HG02798 (cell line): ENCODE data around the gene SOX18.
"Not testable (repeated sequence)": the region's sequence is repeated elsewhere in the genome, so short reads cannot be mapped to it uniquely, and the experiment has no call there.

Experiments used
- ATAC-seq: cut with Tn5 transposase; IDR thresholded peaks from one replicate; pipeline ENCODE4 v1.9.1; 2021; ENCODE audit warnings: mild to moderate bottlenecking; ENCODE audit not compliant: unreplicated experiment, poor library complexity

The SOX18 gene

DNA sequence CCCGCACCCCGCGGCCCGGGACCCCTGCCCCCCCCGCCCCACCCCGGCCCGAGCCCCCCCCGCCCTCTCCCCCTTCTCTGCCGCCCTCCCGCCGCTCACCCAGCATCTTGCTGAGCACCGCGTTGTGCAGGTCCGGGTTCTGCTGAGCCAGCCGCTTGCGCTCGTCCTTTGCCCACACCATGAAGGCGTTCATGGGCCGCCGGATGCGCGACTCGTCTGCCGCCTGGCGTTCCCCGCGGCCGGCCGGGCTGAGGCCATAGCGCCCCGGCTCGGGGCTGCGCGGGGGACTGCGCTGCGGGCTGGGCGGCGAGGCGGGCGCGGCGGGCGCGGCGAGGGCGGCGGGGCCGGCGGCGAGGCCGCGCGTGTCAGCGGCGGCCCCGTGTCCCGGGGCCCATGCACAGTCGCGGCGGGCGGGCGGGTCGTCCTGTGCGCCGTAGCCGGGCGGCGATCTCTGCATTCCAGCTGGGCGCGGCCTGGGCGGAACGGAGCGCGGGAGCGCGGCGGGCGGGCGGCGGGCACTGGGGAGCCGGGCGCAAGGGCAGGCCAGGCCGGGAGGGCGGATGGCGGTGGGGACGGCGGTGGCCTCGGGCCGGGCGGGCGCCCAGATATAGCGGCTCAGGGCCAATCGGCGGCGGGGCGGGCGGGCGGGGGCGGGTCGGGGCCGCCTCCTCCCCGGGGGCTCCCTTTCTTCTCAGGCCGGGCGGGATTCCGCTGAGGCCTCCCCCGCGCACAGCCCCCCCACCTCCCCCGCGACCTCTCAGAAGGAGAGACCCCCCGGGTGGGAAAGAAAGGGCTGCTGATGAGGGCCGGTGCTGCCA is at the start of gene SOX18:
SOX18 (minus strand) TSS at position 580 of the 818 bp plus-strand sequence; CDS start at position 457, 123 bp downstream.
- no peak for ATAC-seq

DNA sequence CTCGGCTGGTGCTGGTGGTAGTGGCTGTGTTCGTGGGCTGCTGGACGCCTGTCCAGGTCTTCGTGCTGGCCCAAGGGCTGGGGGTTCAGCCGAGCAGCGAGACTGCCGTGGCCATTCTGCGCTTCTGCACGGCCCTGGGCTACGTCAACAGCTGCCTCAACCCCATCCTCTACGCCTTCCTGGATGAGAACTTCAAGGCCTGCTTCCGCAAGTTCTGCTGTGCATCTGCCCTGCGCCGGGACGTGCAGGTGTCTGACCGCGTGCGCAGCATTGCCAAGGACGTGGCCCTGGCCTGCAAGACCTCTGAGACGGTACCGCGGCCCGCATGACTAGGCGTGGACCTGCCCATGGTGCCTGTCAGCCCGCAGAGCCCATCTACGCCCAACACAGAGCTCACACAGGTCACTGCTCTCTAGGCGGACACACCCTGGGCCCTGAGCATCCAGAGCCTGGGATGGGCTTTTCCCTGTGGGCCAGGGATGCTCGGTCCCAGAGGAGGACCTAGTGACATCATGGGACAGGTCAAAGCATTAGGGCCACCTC is 49.1 kb upstream of the SOX18 start:
- no peak for ATAC-seq

DNA sequence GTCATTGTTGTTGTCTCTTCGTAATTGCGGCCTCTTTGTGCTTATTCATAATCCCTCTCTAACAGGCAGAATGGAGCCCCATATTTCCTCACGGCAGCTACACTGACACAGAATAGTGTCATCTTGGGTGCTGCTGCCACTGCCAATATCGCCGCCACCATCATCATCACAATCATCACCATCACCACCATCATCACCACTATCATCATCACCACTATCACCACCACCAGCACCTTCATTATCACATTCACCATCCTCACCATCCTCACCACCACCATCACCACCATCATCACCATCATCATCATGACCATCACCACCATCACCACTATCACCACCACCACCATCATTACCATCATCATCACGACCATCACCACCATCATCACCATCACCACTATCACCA is 47.1 kb upstream of the SOX18 start:
- ATAC-seq, result no peak

DNA sequence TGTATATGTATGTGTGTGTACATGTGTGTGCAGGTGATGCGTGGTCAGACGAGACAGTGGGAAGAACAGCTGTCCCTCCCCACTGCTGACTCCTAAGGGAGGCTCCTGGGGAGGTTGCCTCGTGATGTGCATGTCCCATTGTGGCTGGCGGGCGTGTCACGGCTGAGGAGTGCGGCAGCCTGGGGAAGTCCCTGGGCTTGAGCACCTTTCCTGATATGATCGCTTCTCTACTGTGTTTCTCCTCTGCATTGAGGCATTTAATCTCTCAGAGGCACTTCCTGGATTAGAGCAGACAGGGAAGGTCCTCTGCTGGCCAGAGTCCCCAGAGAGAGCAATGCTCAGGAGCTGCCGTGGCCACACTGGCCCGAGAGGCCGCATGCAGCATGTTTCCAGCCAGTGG is 46.5 kb upstream of the SOX18 start:
- no peak for ATAC-seq

DNA sequence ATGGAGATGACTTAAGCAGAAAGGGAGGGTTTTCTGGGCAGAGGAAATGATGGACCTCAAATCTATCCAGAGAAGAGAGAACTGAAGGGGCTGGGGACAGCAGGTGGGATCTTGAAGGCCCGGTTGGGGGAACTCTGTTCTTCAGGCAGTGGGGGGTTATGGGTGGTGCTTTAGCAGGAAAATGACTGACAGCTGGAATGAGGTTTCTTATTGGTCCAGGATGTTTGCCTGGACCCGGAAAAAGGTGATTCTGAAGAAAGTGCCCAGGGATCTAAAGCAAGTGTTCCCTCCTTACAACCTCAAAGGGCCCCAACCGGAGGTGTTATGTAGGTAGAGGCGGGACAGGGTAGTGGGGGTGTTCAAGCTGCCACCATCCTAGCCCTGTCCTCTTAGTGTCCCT is 46.0 kb upstream of the SOX18 start:
- ATAC-seq, result no peak

DNA sequence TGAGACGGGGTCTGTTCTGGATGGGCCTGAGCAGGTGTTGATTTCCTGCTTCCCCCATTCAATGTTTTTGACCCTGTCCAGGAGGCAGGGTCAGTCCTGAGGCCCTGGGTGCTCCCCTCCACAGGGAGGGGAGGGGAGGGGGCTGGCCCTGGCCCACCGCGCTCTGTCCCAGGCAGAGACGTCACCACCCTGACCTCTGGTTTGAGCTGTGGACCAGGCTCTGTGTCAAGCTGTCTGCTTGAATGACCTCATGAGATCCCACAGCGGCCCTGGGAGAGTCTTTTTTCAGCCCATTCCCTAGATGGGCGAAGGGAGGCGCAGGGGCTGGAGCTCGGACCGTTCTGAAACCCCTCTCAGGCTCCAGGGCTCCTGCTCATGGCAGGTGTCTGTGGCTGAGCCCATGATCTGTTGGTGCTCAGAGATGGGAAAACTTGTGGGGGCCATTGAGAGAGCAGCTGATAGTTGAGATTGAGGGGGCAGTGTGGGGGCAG is 43.6 kb upstream of the SOX18 start:
- no peak for ATAC-seq

DNA sequence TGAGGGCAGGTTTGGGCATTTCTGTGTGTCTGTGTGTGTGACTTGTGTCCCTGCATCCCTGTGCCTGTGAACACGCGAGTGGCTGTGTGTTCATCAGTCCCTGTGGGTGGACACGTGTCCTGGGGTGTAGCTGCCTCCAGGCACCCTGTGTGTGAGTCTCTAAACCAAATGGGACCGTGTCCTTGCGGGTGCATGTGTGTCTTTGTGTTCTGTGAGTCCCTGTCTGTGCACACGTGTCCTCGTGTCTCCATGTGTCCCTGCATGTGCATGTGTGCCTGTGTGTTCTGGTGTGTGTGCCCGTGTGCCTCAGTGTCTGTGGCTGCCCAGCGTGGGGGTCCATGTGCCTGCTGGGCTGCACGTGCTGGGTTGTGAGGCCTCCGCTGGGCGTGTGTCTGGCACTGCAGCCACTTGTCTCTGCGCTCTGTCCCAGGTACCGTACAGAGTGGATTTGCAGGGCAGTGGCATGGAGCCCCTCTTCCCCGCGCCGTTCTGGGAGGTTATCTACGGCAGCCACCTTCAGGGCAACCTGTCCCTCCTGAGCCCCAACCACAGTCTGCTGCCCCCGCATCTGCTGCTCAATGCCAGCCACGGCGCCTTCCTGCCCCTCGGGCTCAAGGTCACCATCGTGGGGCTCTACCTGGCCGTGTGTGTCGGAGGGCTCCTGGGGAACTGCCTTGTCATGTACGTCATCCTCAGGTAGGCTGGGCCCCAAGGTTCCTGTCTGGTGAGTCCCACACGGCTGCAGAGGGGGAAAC is 43.0 kb upstream of the SOX18 start:
- ATAC-seq, result no peak

DNA sequence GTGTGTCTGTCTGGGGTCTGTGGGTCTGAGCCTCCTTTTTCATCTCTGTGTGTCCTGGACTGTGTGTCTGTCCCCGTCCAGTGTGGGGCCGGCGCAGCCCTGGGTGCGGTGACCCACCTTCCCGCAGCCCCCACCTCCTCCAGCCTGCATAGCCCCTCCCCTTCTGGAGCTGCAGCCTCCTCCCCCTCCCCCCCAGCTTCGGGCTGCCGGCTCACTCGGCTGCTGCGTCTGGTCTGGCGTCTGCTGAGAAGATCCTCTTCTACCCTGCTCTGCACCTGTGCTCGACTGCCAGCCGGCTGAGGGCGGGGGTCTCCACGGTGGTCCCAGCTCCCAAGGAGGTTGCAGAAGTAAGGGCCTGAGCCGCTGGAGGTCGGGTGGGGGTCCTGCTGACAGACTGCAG is 42.3 kb upstream of the SOX18 start:
- ATAC-seq, result no peak

DNA sequence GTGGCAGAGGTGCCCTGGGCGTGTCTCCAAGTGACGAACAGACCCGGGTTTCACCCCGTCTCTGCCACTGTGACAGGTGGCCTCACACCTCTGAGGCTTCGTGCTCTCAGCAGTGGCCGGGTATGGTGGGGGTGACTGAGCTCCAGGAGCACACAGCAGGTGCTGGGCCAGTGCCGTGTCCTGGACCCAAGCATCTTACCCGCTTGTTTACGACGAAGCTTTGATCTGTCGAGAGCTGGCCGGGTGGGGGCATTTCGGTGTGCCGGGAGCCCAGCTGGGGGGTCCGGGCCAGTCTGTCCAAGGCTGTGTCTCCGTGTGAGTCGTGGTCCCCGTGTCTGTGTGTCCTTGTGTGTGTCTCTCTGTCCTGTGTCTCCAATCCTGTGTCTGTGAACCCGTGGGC is 41.9 kb upstream of the SOX18 start:
- no peak for ATAC-seq

DNA sequence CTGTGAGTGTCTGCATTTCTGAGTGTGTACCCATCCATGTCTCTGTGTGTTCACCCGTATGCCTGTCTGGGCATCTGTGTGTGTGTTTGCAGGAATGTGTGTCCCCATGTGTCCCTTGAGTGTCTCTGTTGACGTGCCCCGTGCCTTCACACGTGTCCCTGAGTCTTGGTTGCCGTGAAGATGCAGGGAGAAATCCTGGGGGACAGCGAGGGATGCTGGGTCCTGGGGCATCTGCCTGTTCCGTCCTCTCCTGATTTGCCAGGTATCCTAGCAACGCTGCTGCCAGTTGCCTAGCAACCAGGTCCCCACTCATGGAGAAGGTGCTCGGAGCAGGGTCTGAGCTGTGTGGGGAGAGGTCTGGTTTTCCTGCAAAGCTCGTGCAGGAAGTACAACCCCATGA is 40.7 kb upstream of the SOX18 start:
- ATAC-seq, result no peak

DNA sequence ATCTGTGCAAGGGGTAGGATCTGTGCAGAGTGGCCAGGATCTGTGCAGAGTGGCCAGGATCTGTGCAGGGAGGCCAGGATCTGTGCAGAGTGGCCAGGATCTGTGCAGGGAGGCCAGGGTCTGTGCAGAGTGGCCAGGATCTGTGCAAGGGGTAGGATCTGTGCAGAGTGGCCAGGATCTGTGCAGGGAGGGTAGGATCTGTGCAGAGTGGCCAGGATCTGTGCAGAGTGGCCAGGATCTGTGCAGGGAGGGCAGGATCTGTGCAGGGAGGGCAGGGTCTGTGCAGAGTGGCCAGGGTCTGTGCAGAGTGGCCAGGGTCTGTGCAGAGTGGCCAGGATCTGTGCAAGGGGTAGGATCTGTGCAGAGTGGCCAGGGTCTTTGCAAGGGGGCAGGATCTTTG is 39.1 kb upstream of the SOX18 start:
- ATAC-seq, result not testable (repeated sequence)

DNA sequence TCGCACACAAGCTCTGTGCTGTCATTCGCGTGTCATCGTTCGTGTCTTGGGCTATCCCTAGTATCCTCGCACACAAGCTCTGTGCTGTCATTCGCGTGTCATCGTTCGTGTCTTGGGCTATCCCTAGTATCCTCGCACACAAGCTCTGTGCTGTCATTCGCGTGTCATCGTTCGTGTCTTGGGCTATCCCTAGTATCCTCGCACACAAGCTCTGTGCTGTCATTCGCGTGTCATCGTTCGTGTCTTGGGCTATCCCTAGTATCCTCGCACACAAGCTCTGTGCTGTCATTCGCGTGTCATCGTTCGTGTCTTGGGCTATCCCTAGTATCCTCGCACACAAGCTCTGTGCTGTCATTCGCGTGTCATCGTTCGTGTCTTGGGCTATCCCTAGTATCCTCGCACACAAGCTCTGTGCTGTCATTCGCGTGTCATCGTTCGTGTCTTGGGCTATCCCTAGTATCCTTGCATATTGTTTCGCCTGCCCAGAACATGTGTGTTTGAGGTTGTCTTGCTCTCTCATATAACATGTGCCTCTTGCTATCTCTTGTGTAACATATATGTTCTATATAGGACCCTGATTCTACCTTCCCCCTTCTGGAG is 37.9 kb upstream of the SOX18 start:
- ATAC-seq, result not testable (repeated sequence)

DNA sequence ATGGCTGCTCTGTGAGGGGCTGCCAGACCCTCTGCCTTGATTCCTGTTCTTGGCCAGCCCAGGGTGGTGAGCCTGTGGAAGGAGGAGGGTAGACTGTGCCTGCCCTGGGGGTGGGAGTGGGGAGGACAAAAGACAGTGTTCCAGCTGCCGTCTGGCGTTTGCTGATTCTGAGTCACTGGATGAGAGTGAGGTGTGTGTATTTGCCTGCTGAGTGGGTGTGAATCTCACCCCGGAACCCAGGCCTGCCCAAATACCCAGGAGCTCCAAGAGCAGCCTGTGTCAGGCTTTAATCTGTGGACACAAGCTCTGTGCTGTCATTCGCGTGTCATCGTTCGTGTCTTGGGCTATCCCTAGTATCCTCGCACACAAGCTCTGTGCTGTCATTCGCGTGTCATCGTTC is 37.4 kb upstream of the SOX18 start:
- no peak for ATAC-seq

DNA sequence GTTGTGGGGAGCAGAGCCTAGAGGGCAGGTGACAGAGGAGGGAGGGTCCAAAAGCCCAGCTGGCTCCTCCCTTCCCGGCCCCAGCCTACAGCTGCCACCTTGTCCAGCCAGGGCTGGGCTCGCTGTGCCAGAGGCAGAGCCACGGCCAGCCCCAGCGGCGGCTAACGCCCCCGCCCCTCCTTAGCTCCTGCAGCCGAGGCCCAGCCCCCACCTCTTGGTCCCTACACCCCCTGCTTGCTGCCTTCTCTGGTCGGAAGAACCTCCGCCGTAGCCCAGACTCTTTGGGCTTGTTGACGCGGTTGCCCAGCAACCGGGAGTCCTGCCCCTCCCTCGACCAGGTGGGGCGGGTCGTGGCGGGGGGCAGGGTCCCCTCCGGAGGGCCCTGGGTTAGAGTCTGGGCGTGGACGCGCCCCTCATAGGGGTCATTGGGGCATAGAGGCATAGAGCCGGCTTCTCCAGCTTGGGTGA is 35.3 kb upstream of the SOX18 start:
- no peak for ATAC-seq

DNA sequence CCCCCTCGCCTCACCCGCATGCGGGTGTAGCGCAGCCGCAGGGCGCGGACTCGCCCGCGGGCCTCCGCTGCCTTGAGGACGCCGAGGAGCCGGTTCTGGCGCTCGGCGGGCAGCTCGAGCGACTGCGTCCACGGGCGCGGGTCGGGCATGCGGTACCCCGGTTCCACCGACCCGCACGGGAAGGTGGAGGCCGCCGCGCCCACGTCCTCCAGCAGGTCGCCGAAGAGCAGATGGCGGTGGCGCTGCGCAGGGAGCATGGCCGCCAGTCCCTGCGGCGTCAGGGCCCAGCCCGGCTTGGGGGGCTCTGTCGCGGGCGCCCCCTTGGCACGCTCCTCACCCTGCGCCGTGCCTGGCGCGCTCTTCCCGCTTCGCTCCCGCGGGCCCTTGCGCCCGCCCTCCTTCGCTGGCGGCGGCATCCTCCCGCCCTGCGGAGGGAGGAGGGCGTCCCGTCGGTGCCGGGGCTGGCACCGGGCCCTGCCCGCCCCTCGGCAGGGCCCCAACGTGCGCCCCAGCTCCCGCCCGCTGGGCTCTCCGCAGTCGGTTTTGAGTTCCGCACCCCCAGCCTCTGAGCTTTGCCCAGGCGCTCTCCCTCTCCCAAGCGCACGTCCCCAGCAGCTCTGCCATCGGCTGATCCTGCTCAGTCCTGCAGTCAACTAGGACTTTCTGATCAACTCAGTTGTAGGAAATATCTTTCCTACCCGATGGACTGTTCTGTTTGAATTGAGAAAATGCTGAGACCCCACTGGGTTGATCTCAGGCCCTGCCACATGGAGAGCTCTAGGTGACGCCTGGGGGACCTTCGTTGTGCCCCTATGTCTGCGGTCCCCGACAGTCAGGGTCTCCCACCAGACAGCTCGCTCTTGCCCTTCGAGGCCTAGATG is 34.6 kb upstream of the SOX18 start, which contains the start of gene LKAAEAR1:
LKAAEAR1 (minus strand) TSS at position 595 of the 881 bp plus-strand sequence; CDS start at position 416, 179 bp downstream.
- ATAC-seq, result no peak

DNA sequence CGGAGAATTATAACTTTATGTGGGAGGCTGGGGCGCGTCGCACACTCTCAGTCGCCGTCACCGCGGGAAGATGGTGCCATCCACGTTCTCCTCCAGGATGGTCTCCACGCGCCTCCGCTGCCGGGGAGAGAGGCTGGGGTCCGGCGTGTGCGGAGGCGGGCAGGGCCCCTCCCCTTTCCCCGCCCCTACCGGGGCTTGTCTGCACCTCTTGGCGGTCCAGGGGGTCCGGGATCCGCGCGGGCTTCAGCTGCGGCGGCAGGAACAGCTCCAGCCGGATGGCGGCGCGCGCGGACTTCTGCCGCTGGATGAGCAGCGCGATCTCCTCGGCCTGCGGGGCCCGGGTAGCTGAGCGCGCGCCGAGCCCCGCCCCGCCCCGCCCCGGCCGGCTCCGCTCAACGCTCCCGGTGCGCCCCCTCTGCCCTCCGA is 34.0 kb upstream of the SOX18 start:
- ATAC-seq, result no peak

DNA sequence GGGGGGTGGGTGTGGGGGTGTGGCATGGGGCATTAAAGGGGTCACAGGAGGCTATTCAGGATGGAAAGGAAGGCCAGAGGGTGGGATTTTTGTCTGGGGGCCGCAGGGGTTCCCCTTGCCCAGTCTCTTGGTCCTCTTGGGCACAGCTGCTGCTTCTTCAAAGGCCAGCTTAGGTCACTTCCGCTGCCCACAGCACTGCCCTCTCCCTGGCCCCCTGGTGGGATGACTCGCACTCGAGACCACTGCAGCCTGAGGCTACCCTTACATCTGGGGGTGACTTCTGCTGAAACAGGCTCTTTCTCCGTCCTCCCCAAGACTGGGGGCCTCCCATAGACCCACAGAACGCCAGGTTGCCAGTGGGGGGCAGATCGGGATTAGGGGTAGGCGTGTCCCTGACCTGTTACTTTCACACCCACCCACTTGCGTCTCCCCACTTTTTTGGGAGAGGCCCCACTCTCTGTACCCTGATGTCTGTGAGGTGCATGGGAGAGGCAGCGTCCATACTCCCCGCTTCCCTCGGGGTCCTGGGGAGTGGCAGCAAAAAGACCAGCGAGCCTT is 33.5 kb upstream of the SOX18 start:
- no peak for ATAC-seq

DNA sequence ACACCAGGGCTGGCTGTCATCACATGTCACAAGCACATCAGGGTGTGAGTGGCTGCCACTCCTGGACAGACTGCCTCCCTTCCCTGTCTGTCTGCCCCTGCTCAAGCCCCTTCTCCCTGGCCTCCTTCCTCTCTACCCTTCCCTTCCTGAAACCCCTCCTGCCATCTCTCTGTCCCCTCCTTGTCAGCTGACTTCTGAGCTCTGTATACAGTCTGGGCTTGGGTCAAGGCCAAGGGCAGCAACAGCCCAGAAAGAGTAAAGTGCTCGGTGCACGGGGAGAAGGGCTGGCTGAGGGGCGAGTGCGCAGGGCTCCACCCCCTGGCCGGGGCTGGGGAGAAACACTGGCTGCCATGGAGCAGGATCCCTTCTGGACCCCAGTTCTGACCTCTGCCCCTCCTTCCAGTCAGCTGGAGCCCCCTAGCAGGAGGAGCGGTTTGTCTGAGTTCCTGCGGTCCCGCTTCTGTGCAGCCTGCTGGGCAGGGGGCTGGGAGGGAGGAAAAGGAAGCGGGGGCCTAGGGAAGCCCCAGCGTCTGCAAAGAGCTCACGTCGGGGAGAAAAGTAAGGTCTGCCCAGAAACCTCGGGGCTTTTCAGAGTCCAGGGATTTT is 32.8 kb upstream of the SOX18 start:
- ATAC-seq, result no peak

DNA sequence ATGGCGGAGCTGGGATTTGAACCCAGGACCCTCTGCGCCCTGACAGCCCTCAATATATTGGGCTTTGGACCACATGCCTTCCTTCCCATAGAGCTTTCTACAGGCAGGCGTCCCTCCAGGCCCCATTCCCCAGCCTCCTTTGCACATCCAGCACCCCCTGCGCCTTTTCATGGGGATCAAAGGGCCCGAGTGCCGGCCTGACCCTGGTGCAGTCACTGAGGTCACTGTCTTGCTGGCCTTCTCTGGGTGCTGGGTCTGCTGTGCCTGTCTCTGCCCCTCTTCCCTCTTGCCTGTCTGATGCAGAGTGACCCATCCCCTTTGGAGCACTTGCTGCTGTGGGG is 32.2 kb upstream of the SOX18 start:
- ATAC-seq, result no peak
